ENCODE data around the gene RNFT2.

Gene RNFT2

DNA sequence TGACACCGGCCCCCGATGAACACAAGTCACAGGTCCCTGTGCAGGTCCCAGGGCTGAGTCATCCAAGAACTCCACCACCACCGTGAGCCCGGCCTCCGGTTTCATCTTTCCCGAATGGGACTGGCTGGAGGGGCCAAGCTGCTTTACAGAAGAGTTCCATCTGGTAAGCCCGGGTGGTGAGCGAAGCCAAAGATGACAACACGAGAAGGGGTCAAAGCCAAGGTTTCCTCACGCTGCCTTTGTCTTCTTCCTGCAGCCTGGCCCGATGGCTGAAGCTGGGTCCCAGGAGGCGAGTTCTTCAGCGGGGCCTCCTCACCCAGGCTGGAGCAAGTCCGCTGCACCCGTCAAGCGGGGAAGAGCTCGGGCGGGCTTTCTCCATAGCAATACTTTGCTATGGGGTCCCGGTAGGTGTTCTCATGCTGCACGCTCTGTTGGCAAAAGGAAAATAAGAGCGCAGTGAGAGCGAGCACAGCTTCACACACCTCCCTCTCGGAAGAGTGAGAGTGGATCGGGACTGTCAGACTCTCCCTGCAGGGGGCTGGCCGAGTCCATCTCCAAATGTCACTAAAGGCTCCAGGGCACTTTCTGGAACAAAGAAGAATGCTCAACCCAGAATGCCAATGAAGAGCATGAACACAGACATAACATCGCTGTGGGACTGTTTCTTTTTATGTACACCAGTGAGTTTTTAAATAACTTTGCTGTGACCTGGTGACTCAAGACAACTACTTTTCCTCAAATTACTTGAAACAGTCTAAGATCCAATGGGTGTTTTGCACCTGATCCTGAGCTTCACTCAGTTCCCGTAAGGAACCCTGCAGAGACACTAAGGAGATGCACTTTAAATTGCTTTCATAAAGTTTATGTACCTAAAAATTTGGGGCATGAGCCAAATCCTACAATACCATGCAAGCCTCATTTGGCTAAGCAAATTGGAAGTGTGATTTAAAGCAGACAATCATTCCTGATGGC is 20.4 kb upstream of the RNFT2 start (continued):
- TF ChIP-seq ZNF391 (tag by site-specific recombination; IDR thresholded peaks at IDR 0.05; ENCODE audit: borderline replicate concordance, low read depth) (no peak), TRIM28 (IDR thresholded peaks at IDR 0.05; ENCODE audit: borderline replicate concordance, low read length) (peak; percentile 48; the same call in 1 of the 2 replicates), HOXA7 (CRISPR knock-in tag; IDR thresholded peaks at IDR 0.05; ENCODE audit: borderline replicate concordance) (no peak), KLF16 (tag by site-specific recombination; IDR thresholded peaks at IDR 0.05) (no peak), ZNF658 (tag by site-specific recombination; IDR thresholded peaks at IDR 0.05) (no peak), ZNF2 (tag by site-specific recombination; IDR thresholded peaks at IDR 0.05) (no peak), ZBTB26 (tag by site-specific recombination; optimal IDR thresholded peaks at IDR 0.05) (peak; percentile 29), ZNF324 (tag by site-specific recombination; IDR thresholded peaks at IDR 0.05) (0 out of 2 replicates have a peak, but pooled peaks have one; percentile 25), ZNF341 (tag by site-specific recombination; IDR thresholded peaks at IDR 0.05; ENCODE audit: low read depth) (peak; percentile 81), RBAK (tag by site-specific recombination; IDR thresholded peaks at IDR 0.05) (no peak), TSHZ1 (tag by site-specific recombination; IDR thresholded peaks at IDR 0.05; ENCODE audit: borderline replicate concordance) (peak; percentile 59; the same call in 1 of the 2 replicates), ZNF433 (tag by site-specific recombination; IDR thresholded peaks at IDR 0.05; ENCODE audit: low read depth) (no peak), ZFP41 (tag by site-specific recombination; IDR thresholded peaks at IDR 0.05; ENCODE audit: borderline replicate concordance) (no peak), ZNF792 (tag by site-specific recombination; IDR thresholded peaks at IDR 0.05) (no peak), ZNF280C (tag by site-specific recombination; IDR thresholded peaks at IDR 0.05) (no peak), ZFHX2 (tag by site-specific recombination; conservative IDR thresholded peaks at IDR 0.05) (no peak), REPIN1 (tag by site-specific recombination; IDR thresholded peaks at IDR 0.05; ENCODE audit: low read depth) (no peak), YY1 (tag by site-specific recombination; IDR thresholded peaks at IDR 0.05) (no peak), PRDM10 (tag by site-specific recombination; IDR thresholded peaks at IDR 0.05) (peak; percentile 93), OSR2 (tag by site-specific recombination; IDR thresholded peaks at IDR 0.05) (peak; percentile 90), ZNF560 (tag by site-specific recombination; IDR thresholded peaks at IDR 0.05; ENCODE audit: borderline replicate concordance) (no peak), ZNF624 (tag by site-specific recombination; IDR thresholded peaks at IDR 0.05) (no peak), ZBTB20 (tag by site-specific recombination; IDR thresholded peaks at IDR 0.05) (peak; percentile 83), SETDB1 (IDR thresholded peaks at IDR 0.05; ENCODE audit: insufficient read length, low read length) (no peak)
- TF ChIP-seq, protein P1, sequence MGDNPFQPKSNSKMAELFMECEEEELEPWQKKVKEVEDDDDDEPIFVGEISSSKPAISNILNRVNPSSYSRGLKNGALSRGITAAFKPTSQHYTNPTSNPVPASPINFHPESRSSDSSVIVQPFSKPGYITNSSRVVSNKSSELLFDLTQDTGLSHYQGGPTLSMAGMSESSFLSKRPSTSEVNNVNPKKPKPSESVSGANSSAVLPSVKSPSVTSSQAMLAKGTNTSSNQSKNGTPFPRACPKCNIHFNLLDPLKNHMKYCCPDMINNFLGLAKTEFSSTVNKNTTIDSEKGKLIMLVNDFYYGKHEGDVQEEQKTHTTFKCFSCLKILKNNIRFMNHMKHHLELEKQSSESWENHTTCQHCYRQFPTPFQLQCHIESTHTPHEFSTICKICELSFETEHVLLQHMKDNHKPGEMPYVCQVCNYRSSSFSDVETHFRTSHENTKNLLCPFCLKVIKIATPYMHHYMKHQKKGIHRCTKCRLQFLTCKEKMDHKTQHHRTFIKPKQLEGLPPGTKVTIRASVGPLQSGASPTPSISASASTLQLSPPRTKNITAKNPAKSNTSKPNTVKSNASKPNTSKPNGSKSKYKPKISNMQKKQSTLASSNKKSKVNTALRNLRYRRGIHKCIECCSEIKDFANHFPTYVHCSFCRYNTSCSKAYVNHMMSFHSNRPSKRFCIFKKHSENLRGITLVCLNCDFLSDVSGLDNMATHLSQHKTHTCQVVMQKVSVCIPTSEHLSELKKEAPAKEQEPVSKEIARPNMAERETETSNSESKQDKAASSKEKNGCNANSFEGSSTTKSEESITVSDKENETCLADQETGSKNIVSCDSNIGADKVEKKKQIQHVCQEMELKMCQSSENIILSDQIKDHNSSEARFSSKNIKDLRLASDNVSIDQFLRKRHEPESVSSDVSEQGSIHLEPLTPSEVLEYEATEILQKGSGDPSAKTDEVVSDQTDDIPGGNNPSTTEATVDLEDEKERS (tag by site-specific recombination; IDR thresholded peaks at IDR 0.05): no peak
